CD14-positive monocyte (primary cell): Measurements from ENCODE around the gene SMIM29. TPM values are rescaled to one million over a fixed set of nuclear protein-coding genes. Genes with fewer than 3 reads are reported as not detected.

Experiments
- DNase-seq, 3 donors: peaks; one replicate each; pipeline ENCODE4 v3.0.0-alpha.2; 2011 to 2022
- H2AFZ ChIP-seq: 2 replicates; pipeline ENCODE4 v1.6.0; 2012; ENCODE audit warnings: mild to moderate bottlenecking, low read depth, low read length, inconsistent platforms; ENCODE audit not compliant: insufficient read depth, poor library complexity, severe bottlenecking
- H3K27ac ChIP-seq, 2 donors: 1 replicate in 1 of 2; 2 replicates in 1 of 2; pipeline ENCODE4 v1.5.1; 2012 to 2013; ENCODE audit warnings: low read length in 2 of 2, control low read depth in 1 of 2, inconsistent platforms in 1 of 2, low read depth in 1 of 2, mild to moderate bottlenecking in 1 of 2
- H3K27me3 ChIP-seq, 2 donors: one replicate each; pipeline versions ENCODE4 v1.6.0 to v1.6.1; 2011 to 2013; ENCODE audit warnings: low read length in 2 of 2; ENCODE audit not compliant: control insufficient read depth in 2 of 2, insufficient read depth in 2 of 2
- H3K36me3 ChIP-seq, 2 donors: replicated peaks in 1 of 2; 1 replicate in 1 of 2; 2 replicates in 1 of 2; pipeline versions ENCODE4 v1.5.1 to v1.6.1; 2012 to 2013; ENCODE audit warnings: low read length in 2 of 2, control low read depth in 1 of 2, inconsistent platforms in 1 of 2, mild to moderate bottlenecking in 1 of 2; ENCODE audit not compliant: insufficient read depth in 2 of 2, control insufficient read depth in 1 of 2
- H3K4me1 ChIP-seq, 2 donors: 1 replicate in 1 of 2; 2 replicates in 1 of 2; pipeline versions ENCODE4 v1.5.1 to v1.6.1; 2012 to 2013; ENCODE audit warnings: low read length in 2 of 2, control low read depth in 1 of 2, inconsistent platforms in 1 of 2, mild to moderate bottlenecking in 1 of 2, moderate library complexity in 1 of 2; ENCODE audit not compliant: insufficient read depth in 2 of 2, control insufficient read depth in 1 of 2
- H3K4me2 ChIP-seq: replicated peaks from 2 replicates; pipeline ENCODE3; 2012; ENCODE audit warnings: low read length, moderate library complexity, mild to moderate bottlenecking; ENCODE audit not compliant: poor library complexity, severe bottlenecking; ENCODE audit errors: extremely low read depth
- H3K4me3 ChIP-seq, 3 experiments: fragments of 200-600 bp in 1 of 3; sonication (generic) in 1 of 3; replicated peaks in 1 of 3; 1 replicate in 2 of 3; 2 replicates in 1 of 3; pipeline ENCODE4 v1.5.1; 2011 to 2013; ENCODE audit warnings: low read length in 3 of 3, mild to moderate bottlenecking in 3 of 3, control low read depth in 2 of 3, low read depth in 2 of 3, inconsistent platforms in 1 of 3, moderate library complexity in 1 of 3
- H3K79me2 ChIP-seq: 2 replicates; pipeline ENCODE4 v1.6.0; 2012; ENCODE audit warnings: mild to moderate bottlenecking, control low read depth, inconsistent platforms, low read length, moderate library complexity; ENCODE audit not compliant: insufficient read depth
- H3K9ac ChIP-seq: 2 replicates; pipeline ENCODE4 v1.6.0; 2017; ENCODE audit warnings: low read length, mild to moderate bottlenecking; ENCODE audit not compliant: insufficient read depth, poor library complexity, severe bottlenecking
- H3K9me3 ChIP-seq, 2 donors: replicated peaks in 1 of 2; 1 replicate in 1 of 2; 2 replicates in 1 of 2; pipeline versions ENCODE4 v1.5.1 to v1.6.1; 2012 to 2013; ENCODE audit warnings: low read length in 2 of 2, control low read depth in 1 of 2; ENCODE audit not compliant: control insufficient read depth in 1 of 2, insufficient read depth in 1 of 2
- H4K20me1 ChIP-seq: 2 replicates; pipeline ENCODE4 v1.6.0; 2012; ENCODE audit warnings: mild to moderate bottlenecking, low read length, control low read depth, moderate library complexity; ENCODE audit not compliant: insufficient read depth
- H3K27ac Mint-ChIP-seq, 7 donors: one replicate each; pipeline ENCODE4 v1.8.0; 2020; ENCODE audit warnings: mild to moderate bottlenecking in 7 of 7, mixed read lengths in 7 of 7, moderate library complexity in 6 of 7, inconsistent platforms in 2 of 7
- H3K27me3 Mint-ChIP-seq, 3 donors: one replicate each; pipeline ENCODE4 v1.8.0; 2021 to 2022; ENCODE audit warnings: low read depth in 3 of 3, mild to moderate bottlenecking in 3 of 3, mixed read lengths in 3 of 3, moderate library complexity in 3 of 3, inconsistent platforms in 1 of 3
- H3K36me3 Mint-ChIP-seq, 2 donors: one replicate each; pipeline ENCODE4 v1.8.0; 2020; ENCODE audit warnings: mixed read lengths in 2 of 2, inconsistent platforms in 1 of 2, mild to moderate bottlenecking in 1 of 2
- H3K4me1 Mint-ChIP-seq: one replicate; pipeline ENCODE4 v1.8.0; 2020; ENCODE audit warnings: mild to moderate bottlenecking, mixed read lengths
- H3K4me3 Mint-ChIP-seq, 2 donors: one replicate each; pipeline ENCODE4 v1.8.0; 2020; ENCODE audit warnings: mild to moderate bottlenecking in 2 of 2, mixed read lengths in 2 of 2, moderate library complexity in 1 of 2
- H3K9me3 Mint-ChIP-seq, 7 donors: one replicate each; pipeline ENCODE4 v1.8.0; 2020 to 2022; ENCODE audit warnings: mixed read lengths in 7 of 7, mild to moderate bottlenecking in 6 of 7, moderate library complexity in 6 of 7, inconsistent platforms in 2 of 7
- WGBS: methylation state at CpG from one replicate; pipeline ENCODE4 v1.1.5; 2013; ENCODE audit warnings: missing lambda C conversion rate; ENCODE audit not compliant: insufficient coverage; 5-methylcytosine and 5-hydroxymethylcytosine counted together
- intact Hi-C, 2 donors: fragments of 100-400 bp; cut with micrococcal nuclease; formaldehyde crosslinking; loops; one replicate each; pipeline versions ENCODE4 v1.15.0 to v1.15.1; 2023
- polyA minus RNA-seq: library from RNA; depleted of rRNA, polyadenylated mRNA; stranded (reverse); fragments of >200 nt; gene quantifications from 2 replicates; pipeline ENCODE4 v1.2.3, GENCODE V29; 2012
- polyA plus RNA-seq, 3 donors: library from polyadenylated mRNA; depleted of rRNA in 1 of 3; unstranded in 2 of 3; stranded (reverse) in 1 of 3; fragments of 300-500 nt in 2 of 3; fragments of >200 nt in 1 of 3; fragmentation: Illumina TruSeq in 2 of 3; gene quantifications; 1 replicate in 2 of 3; 2 replicates in 1 of 3; pipeline ENCODE4 v1.2.3, GENCODE V29; 2012 to 2021
- total RNA-seq, 12 experiments: library from RNA in 1 of 12; stranded (reverse) in 1 of 12; fragments of 120-200 nt in 1 of 12; gene quantifications; one replicate each; pipeline ENCODE4 v1.2.4 and lab custom pipeline; 2013 to 2026; ENCODE audit warnings: mixed read lengths in 6 of 12, inconsistent platforms in 1 of 12
- TF ChIP-seq, protein P1 (sequence below): fragments of 200-600 bp; IDR thresholded peaks from one replicate; pipeline ENCODE4 v1.8.0; 2022; ENCODE audit warnings: antibody characterized with exemption, mild to moderate bottlenecking

Gene SMIM29
- total RNA-seq (2013), result 36.6 TPM
- 10 to 100 TPM; 57.2 to 66.7 (median 60.5) TPM for polyA plus RNA-seq
- polyA minus RNA-seq, result 40.3 and 64.4 TPM in 2 replicates
- total RNA-seq (lab: John Stamatoyannopoulos, UW), result 10.7 to 21.6 (median 12.3) reads per million in 11 experiments

DNA sequence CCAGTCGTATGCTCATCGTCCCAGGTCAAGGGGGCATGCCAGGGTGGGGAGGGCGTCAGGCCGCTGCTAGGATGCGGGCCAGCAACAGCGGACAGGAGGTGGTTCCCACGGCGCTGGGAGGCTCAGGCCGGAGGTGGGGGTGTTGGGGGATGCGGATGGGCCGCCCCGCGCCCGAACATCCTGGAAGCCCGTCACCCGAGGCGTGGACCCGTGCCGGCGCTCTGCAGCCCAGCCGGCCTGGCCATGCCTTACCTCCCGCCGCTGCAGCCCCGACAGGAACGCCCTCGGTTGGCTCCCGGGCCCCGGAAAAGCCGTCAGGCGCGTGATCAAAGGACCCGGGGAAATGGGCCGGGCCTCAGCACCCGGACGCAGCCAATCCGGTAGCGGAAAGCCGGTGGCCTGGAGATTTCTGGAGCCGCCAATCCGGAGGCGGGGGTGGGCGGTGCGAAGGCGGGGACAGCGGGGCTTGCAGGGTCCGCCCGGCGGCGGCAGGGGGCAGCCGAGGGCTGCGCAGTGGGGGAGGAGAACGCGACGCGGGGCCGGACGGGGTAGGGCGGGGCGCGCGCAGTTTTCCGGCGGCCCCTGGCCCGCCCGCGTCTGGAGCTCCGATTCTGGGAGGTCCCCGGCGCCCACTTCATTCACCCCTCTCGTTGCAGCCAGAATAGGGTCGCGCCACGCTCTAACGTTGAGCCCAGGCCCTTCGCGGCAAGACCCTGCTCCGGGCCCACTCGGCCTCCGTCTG, at the start of gene SMIM29:
Gene SMIM29, minus strand, starts transcription at position 280 of the 742 bp plus-strand sequence. CDS start 1,215 bp downstream, outside the sequence.
- whole genome bisulfite sequencing, result under 1% methylated on average over 73 of the region's 79 CpGs
- Histone ChIP-seq H3K4me2 (peak within 1 kb of the TSS; percentile 96), H3K4me3 (peak within 1 kb of the TSS; percentile 82 to 93 (median 82)), H3K9me3 (no peaks in the 10 kb centered on the region), H2AFZ (peak within 1 kb of the TSS; percentile 94), H3K36me3 (peaks cover 0 to 2% of the 10 kb centered on the region in 2 donors), H4K20me1 (peaks cover 35% of the 10 kb centered on the region), H3K27me3 (no peaks in the 10 kb centered on the region), H3K79me2 (peaks cover 8% of the 10 kb centered on the region), H3K4me1 (peaks cover 33 to 41% of the 10 kb centered on the region in 2 donors), H3K27ac (peak within 1 kb of the TSS; percentile 95 to 96), H3K9ac (peak within 1 kb of the TSS; percentile 96)
- TF ChIP-seq, protein P1, sequence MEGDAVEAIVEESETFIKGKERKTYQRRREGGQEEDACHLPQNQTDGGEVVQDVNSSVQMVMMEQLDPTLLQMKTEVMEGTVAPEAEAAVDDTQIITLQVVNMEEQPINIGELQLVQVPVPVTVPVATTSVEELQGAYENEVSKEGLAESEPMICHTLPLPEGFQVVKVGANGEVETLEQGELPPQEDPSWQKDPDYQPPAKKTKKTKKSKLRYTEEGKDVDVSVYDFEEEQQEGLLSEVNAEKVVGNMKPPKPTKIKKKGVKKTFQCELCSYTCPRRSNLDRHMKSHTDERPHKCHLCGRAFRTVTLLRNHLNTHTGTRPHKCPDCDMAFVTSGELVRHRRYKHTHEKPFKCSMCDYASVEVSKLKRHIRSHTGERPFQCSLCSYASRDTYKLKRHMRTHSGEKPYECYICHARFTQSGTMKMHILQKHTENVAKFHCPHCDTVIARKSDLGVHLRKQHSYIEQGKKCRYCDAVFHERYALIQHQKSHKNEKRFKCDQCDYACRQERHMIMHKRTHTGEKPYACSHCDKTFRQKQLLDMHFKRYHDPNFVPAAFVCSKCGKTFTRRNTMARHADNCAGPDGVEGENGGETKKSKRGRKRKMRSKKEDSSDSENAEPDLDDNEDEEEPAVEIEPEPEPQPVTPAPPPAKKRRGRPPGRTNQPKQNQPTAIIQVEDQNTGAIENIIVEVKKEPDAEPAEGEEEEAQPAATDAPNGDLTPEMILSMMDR, result peak; percentile 89
- Mint-ChIP-seq H3K4me1 (peaks cover 55% of the 10 kb centered on the region), H3K9me3 (no peaks in the 10 kb centered on the region), H3K27me3 (no peaks in the 10 kb centered on the region), H3K36me3 (peaks cover 13 to 18% of the 10 kb centered on the region in 2 donors), H3K27ac (peak within 1 kb of the TSS; percentile 93 to 98 (median 97)), H3K4me3 (peak within 1 kb of the TSS; percentile 95 to 97)
- intact Hi-C loops, result loop anchor here (1.0 to 5.0 kb wide), 5 partner anchors 52 to 176 kb away; no protein-coding TSS in a partner anchor
- peak; percentile 93 to 95 (median 95) for DNase-seq

DNA sequence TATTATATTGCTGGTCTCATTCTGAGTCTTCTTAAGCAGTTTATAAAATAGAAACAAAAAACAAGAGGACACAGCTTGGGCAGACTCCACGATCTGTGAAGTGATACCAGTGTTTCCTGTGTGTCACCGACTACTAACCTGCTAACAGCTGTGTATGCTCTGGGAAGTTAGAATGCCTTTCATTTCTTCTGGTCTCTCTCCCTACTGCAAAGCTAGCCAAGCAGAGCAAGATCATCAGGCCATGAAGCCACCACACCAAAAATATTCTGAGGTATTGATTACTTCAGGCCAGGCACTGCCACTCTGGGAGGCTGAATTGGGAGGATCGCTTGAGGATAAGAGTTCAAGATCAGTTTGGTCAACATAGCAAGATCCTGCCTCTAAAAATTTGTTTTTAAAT, 46.9 kb upstream of the SMIM29 start:
- no peak for DNase-seq
- H3K36me3 ChIP-seq, result peaks cover 26 to 49% of the 10 kb centered on the region in 2 donors
- H3K4me3 ChIP-seq, result no peak overlapping the region
- Mint-ChIP-seq H3K27ac (peak overlapping the region in 4 of 7 donors; percentile 19 to 72 (median 50)), H3K9me3 (peaks cover 0 to 1% (median 0%) of the 10 kb centered on the region in 7 donors), H3K36me3 (peaks cover 38 to 62% of the 10 kb centered on the region in 2 donors), H3K4me1 (peaks cover 14% of the 10 kb centered on the region), H3K4me3 (no peak overlapping the region), H3K27me3 (peaks cover 0 to 1% (median 0%) of the 10 kb centered on the region in 3 donors)
- no peak overlapping the region for H3K9ac ChIP-seq
- H3K4me1 ChIP-seq, result peaks cover 10% of the 10 kb centered on the region in 2 donors
- H3K4me2 ChIP-seq, result no peak overlapping the region
- peak overlapping the region in 1 of 2 donors; percentile 40 for H3K27ac ChIP-seq
- TF ChIP-seq, protein P1, result no peak
- peaks cover 8% of the 10 kb centered on the region for H4K20me1 ChIP-seq
- intact Hi-C loops, result no loop called here
- H2AFZ ChIP-seq, result no peak overlapping the region
- no peaks in the 10 kb centered on the region for H3K27me3 ChIP-seq
- no peaks in the 10 kb centered on the region for H3K9me3 ChIP-seq
- 100% methylated on average over 1 of the region's 3 CpGs for WGBS
- peaks cover 43% of the 10 kb centered on the region for H3K79me2 ChIP-seq
